ENCODE results near the gene GMNN. TPM values are rescaled to one million over a fixed set of nuclear protein-coding genes. Genes with fewer than 3 reads are reported as not detected.
A peak's percentile ranks its signal among the peaks of the same experiment; 100 is the strongest.
"Not testable (repeated sequence)": the region's sequence is repeated elsewhere in the genome, so short reads cannot be mapped to it uniquely, and the experiment has no call there.

The GMNN gene
- total RNA-seq = 10 to 100 TPM in 2 of 4 donors, 1 to 10 TPM in 2; 8.7 to 28.2 (median 17.4) TPM

GRCh38 chr6:24774696-24775519, at the start of gene GMNN:
TSS of gene GMNN (plus strand) at chr6:24774937. CDS start at chr6:24777247, 2,310 bp downstream.
- intact Hi-C loops (cut with DNase I; ENCODE audit: low total_unique reads) = no loop called here
- TF ChIP-seq POLR2A (IDR thresholded peaks at IDR 0.05) (peak; percentile 57 to 77), CTCF (IDR thresholded peaks at IDR 0.05) (peak in 2 of 4 experiments; percentile 4 to 5)
- no peaks in the 10 kb centered on the region for H3K9me3 ChIP-seq
- peak within 1 kb of the TSS; percentile 96 to 100 for H3K4me3 ChIP-seq
- H3K36me3 ChIP-seq = no peaks in the 10 kb centered on the region
- H3K27ac ChIP-seq = peak within 1 kb of the TSS; percentile 96 to 99
- H3K4me1 ChIP-seq = no peaks in the 10 kb centered on the region
- H3K27me3 ChIP-seq = no peaks in the 10 kb centered on the region
- peak; percentile 97 for DNase-seq

- H3K4me3 ChIP-seq; H3K9me3 ChIP-seq; H3K27ac ChIP-seq; intact Hi-C loops (cut with DNase I; ENCODE audit: low total_unique reads); H3K27me3 ChIP-seq; H3K36me3 ChIP-seq; DNase-seq; H3K4me1 ChIP-seq: not testable (repeated sequence)
Observed at GRCh38 chr6:24730653-24731052, 44.1 kb upstream of the GMNN start.

GRCh38 chr6:24731456-24732134, 43.1 kb upstream of the GMNN start:
- H3K36me3 ChIP-seq; H3K4me1 ChIP-seq; DNase-seq; H3K9me3 ChIP-seq; H3K4me3 ChIP-seq; H3K27me3 ChIP-seq; intact Hi-C loops (cut with DNase I; ENCODE audit: low total_unique reads); H3K27ac ChIP-seq: not testable (repeated sequence)

GRCh38 chr6:24734166-24734565, 40.6 kb upstream of the GMNN start:
- Histone ChIP-seq H3K27me3 (no peaks in the 10 kb centered on the region), H3K4me3 (no peak overlapping the region), H3K36me3 (no peaks in the 10 kb centered on the region), H3K4me1 (no peaks in the 10 kb centered on the region), H3K9me3 (no peaks in the 10 kb centered on the region), H3K27ac (no peak overlapping the region)
- intact Hi-C loops (cut with DNase I; ENCODE audit: low total_unique reads) = no loop called here
- no peak for TF ChIP-seq POLR2A (IDR thresholded peaks at IDR 0.05)
- TF ChIP-seq CTCF (IDR thresholded peaks at IDR 0.05) = no peak
- DNase-seq = no peak

GRCh38 chr6:24734710-24735109, 40.0 kb upstream of the GMNN start:
- H3K27ac ChIP-seq; H3K27me3 ChIP-seq; H3K4me1 ChIP-seq; H3K36me3 ChIP-seq; intact Hi-C loops (cut with DNase I; ENCODE audit: low total_unique reads); H3K9me3 ChIP-seq; DNase-seq; H3K4me3 ChIP-seq: not testable (repeated sequence)

GRCh38 chr6:24738741-24739140, 36.0 kb upstream of the GMNN start:
- Histone ChIP-seq H3K36me3 (no peaks in the 10 kb centered on the region), H3K27ac (no peak overlapping the region), H3K4me1 (no peaks in the 10 kb centered on the region), H3K27me3 (no peaks in the 10 kb centered on the region), H3K9me3 (no peaks in the 10 kb centered on the region), H3K4me3 (no peak overlapping the region)
- no peak for TF ChIP-seq CTCF (IDR thresholded peaks at IDR 0.05)
- TF ChIP-seq POLR2A (IDR thresholded peaks at IDR 0.05) = no peak
- DNase-seq = no peak
- intact Hi-C loops (cut with DNase I; ENCODE audit: low total_unique reads) = no loop called here

All from uterus (tissue), 4 donors.